Choroid plexus epithelial cell (primary cell): ENCODE results near the gene CHPF.

Experiments
- DNase-seq: peaks from one replicate; pipeline ENCODE4 v3.0.0-alpha.2; 2010; ENCODE audit warnings: low read depth
- H3K4me3 ChIP-seq: 2 replicates; pipeline ENCODE4 v1.5.1; 2011; ENCODE audit warnings: low read depth, mild to moderate bottlenecking, control low read depth, low read length, moderate library complexity
- TF ChIP-seq, protein P1 (sequence below): conservative IDR thresholded peaks from 2 replicates; pipeline ENCODE4 v1.5.1; 2011; ENCODE audit warnings: low read depth, mild to moderate bottlenecking, control low read depth, inconsistent platforms, low read length, moderate library complexity

Gene CHPF

DNA sequence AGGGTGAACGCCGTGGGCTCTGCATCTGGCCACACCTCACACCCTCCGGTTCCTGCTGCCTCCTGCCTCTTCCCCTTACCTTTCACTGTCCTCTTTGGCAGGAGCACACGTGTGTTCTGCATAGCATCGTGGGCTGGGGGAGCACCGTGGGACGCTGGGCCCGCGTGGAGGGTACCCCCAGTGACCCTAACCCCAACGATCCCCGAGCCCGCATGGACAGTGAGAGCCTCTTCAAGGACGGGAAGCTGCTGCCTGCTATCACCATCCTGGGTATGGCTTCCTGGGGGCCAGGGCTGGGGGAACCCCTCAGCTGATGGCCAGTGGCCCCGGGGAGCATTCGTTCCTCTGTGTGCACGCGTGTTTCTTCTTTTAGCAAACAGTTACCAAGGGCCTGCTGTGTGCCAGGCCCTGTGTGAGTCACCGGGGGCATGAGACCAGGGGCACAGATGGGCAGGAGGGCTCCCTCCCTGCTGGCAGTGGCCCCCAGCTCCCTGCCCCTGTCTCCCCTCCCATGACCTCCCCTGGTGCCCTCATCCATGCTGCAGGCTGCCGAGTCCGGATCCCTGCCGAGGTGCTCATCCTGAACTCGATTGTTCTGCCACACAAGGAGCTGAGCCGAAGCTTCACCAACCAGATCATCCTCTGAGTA, 37.3 kb downstream of the CHPF start:
- no peak for DNase-seq
- H3K4me3 ChIP-seq = no peak overlapping the region
- TF ChIP-seq, protein P1, sequence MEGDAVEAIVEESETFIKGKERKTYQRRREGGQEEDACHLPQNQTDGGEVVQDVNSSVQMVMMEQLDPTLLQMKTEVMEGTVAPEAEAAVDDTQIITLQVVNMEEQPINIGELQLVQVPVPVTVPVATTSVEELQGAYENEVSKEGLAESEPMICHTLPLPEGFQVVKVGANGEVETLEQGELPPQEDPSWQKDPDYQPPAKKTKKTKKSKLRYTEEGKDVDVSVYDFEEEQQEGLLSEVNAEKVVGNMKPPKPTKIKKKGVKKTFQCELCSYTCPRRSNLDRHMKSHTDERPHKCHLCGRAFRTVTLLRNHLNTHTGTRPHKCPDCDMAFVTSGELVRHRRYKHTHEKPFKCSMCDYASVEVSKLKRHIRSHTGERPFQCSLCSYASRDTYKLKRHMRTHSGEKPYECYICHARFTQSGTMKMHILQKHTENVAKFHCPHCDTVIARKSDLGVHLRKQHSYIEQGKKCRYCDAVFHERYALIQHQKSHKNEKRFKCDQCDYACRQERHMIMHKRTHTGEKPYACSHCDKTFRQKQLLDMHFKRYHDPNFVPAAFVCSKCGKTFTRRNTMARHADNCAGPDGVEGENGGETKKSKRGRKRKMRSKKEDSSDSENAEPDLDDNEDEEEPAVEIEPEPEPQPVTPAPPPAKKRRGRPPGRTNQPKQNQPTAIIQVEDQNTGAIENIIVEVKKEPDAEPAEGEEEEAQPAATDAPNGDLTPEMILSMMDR = no peak

DNA sequence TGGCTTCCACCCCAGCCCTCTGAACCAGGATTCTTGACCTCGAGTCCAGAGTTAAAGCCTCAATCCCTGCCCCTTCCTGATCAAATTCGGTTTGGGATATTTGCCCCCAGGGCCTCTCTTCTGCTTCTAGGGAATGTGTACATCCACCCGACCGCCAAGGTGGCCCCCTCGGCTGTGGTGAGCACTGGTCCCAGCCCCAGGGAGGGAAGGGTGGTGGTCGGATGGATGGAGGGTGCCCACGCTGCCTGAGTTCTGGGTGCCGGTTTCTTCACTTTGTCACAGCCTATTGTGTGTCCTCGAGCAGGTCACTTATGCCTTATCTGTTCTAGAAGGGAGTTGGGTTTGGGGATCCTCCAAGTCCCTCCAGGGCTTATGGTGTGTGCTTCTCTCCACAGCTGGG, 38.0 kb downstream of the CHPF start:
- TF ChIP-seq, protein P1 = no peak
- H3K4me3 ChIP-seq = no peak overlapping the region
- no peak for DNase-seq

DNA sequence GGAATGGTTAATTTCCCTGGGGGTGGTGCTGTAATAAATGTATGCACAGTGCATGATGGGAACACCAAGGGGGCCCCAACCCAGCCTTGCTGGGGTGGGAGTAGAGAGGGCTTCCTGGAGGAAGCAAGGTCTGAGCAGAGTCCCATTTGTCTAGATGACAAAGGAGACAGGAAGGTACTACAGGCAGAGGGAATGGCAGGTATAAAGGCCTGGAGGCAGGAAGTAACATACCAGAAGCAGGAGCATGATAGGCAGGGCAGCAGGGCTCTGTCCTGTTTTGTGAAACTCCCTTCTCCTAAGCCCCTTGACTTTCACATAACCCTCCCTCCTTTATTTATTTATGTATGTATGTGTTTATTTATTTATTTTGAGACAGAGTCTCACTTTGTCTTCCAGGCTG, 41.0 kb downstream of the CHPF start:
- TF ChIP-seq, protein P1 = no peak
- no peak for DNase-seq
- H3K4me3 ChIP-seq = no peak overlapping the region

DNA sequence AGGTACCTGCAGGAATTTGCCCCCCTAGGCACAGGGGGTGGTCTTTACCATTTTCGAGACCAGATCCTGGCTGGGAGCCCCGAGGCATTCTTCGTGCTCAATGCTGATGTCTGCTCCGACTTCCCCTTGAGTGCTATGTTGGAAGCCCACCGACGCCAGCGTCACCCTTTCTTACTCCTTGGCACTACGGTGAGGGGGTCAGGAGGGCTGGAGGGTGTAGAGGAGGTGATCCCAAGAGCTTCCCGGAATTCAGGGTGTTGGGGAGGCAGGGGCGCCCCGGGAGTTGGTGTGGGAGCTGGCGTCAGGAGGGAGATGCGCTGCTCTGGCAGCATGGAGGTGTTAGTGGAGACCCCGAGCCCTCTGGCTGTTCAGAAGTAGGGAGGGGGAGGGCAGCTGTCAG, 41.8 kb downstream of the CHPF start:
- TF ChIP-seq, protein P1 = no peak
- DNase-seq = no peak
- no peak overlapping the region for H3K4me3 ChIP-seq

DNA sequence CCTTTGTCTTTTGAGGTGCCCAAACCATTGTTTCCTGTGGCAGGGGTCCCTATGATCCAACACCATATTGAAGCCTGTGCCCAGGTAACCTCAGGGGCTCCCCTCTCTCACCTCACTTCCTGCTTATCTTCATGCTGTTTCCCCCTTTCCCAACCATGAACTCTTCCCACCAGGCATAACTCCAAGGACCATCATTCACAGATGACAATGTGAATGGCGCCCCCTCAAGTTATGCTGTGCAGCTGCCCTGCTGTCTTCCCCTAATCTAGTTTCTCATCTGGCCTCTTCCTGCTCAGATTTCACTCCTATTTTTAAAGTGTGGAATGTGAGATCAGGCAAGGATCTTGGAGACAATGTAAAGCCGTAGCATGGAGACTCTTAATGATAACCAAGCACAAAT, 43.5 kb downstream of the CHPF start:
- peak overlapping the region; percentile 7 for H3K4me3 ChIP-seq
- TF ChIP-seq, protein P1 = peak; percentile 52
- DNase-seq = peak; percentile 44

DNA sequence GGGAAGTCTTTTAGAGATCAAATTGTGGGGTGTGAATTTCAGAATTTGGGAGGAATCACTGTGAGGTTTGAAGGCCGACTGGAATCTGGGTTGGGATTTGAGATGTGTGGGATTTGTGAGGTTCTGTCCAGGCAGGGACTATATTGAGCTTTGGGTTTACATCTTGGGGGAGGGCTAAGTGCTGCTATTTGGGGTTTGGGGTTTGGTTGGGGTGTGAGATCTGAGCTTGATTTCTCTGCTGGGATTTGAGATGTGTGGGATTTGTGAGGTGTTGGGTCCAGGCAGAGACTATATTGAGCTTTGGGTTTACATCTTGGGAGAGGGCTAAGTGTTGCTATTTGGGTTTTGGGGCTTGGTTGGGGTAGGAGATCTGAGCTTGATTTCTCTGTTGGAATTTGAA, 44.1 kb downstream of the CHPF start:
- no peak for DNase-seq
- H3K4me3 ChIP-seq = peak overlapping the region; percentile 84
- TF ChIP-seq, protein P1 = no peak

DNA sequence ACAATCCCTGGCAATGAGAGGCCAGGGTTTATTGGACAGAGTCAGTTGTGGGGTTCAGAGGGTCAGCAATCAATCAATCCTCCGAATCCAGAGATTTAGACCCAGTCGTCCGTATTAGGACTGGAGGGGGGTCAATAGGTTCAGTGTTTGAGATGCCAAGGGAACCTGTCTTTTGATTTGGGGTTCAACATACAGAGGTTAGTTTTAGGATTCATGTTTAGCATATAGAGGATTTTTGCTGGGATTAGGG, 44.6 kb downstream of the CHPF start:
- DNase-seq = no peak
- H3K4me3 ChIP-seq = peak overlapping the region; percentile 84
- TF ChIP-seq, protein P1 = no peak
